Spleen (tissue), 7 donors: Measurements from ENCODE around the gene RFXAP.

Experiments
- CTCF ChIP-seq, 11 experiments: fragments of 200-600 bp in 7 of 11; fragments of 450-650 bp in 4 of 11; sonication (generic) in 4 of 11; IDR thresholded peaks in 8 of 11; conservative IDR thresholded peaks in 3 of 11; 1 replicate in 7 of 11; 2 replicates in 4 of 11; pipeline versions ENCODE4 v1.4.0 to v1.8.0; 2016 to 2021; ENCODE audit warnings: antibody characterized with exemption in 11 of 11, inconsistent platforms in 4 of 11, mild to moderate bottlenecking in 1 of 11
- POLR2A ChIP-seq, 3 donors: fragments of 450-650 bp; IDR thresholded peaks; one replicate each; pipeline ENCODE4 v1.5.1; 2017; ENCODE audit warnings: antibody characterized with exemption in 3 of 3, mild to moderate bottlenecking in 1 of 3
- donor health status: DM: no; HTN: no; CAD: no; lungs with moderate emphysema.
- donor health status: DM: no; HTN: no; CAD: no.
- donor health status: DM: no; HTN: no; CAD: no.

DNA sequence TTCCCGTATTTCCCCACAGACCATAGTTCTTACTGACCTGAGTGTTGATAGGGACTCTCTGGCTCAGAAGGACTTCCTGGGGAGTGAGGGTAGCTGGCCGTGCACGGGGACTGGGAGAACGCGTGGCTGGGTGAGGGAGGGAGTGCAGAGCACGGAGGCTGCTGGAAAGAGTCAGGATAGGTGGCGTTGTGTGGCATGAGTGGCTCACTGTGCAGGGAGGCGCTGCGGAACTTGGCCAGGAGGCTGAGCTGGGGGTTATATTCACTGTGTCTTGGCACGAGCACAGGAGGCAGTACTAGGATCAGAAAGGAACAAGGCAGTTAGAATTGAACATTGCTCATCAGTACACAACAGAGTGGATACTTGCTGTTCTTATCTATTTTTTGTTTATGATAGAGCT is 53.6 kb downstream of the RFXAP start:
- TF ChIP-seq CTCF (IDR thresholded peaks at IDR 0.05 in 8 of 11, conservative IDR thresholded peaks at IDR 0.05 in 3 of 11) (no peak), POLR2A (IDR thresholded peaks at IDR 0.05) (no peak)
